NT2/D1 (cell line): ENCODE measurements around the gene ELN.

Experiments used
- SUZ12 ChIP-seq: IDR thresholded peaks from 2 replicates; pipeline ENCODE4 v1.6.1; 2011; ENCODE audit not compliant: insufficient read length, insufficient read depth; ENCODE audit errors: extremely low read depth
- YY1 ChIP-seq: IDR thresholded peaks from 2 replicates; pipeline ENCODE4 v1.6.1; 2011; ENCODE audit not compliant: insufficient read length, insufficient read depth

DNA sequence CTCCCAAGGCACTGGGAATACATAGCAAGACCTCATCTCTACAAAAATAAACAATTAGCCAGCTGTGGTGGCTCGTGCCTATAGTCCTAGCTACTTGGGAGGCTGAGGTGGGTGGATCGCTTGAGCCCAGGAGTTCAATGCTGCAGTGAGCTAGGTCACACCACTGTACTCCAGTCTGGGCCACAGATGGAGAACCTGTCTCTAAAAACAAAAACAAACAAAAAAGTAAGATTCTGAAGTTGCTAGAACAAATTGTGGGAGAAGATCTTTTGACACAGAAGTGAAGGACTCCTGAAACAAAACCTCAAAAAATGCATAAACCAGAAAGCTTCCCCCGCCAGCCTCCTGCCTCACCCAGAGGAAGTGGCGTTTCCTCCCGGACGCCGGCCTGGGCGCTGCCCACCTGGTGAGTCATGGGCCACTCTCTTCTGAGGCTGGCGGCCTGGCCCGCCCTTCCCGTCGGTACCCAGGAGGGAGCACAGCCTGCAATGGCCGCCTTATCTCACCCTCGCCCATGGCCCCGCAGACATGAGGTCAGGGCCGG is 25.4 kb upstream of the ELN start:
- no peak for TF ChIP-seq YY1
- TF ChIP-seq SUZ12: no peak
